NCI-H524 (cell line): ENCODE results near the gene TMEM100.

ENCODE experiments used
- DNase-seq, 2 experiments: peaks; one replicate each; lab custom pipeline; 2025; lab: John Stamatoyannopoulos, UW

TMEM100 gene

GRCh38 chr17:55717898-55718735, 4.5 kb downstream of the TMEM100 start:
- DNase-seq: peak; percentile 74 to 81

DNA sequence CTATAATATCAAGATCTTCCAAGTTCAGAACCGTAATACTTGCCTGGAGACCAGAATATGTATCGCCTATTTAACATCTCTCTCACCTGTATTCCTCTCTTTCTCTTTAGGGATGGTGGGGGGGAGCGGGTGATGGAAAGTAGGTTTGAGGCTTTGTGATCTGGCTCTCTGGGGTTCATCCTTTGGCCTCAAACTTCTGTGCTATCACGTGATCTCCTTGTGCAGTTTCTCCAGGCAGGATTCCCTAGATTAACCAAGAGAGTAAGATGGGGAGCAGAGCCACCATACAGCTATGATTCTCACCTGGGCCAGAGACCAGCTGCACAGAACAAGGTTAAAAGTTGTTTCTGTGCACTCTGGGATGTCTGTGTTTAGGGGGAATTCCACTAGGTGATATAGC, 5.2 kb downstream of the TMEM100 start:
- no peak for DNase-seq

- no peak for DNase-seq
Observed at GRCh38 chr17:55710829-55711496, 11.7 kb downstream of the TMEM100 start.

GRCh38 chr17:55710410-55710809, 12.3 kb downstream of the TMEM100 start:
- DNase-seq: peak in 1 of 2 experiments; percentile 64

DNA sequence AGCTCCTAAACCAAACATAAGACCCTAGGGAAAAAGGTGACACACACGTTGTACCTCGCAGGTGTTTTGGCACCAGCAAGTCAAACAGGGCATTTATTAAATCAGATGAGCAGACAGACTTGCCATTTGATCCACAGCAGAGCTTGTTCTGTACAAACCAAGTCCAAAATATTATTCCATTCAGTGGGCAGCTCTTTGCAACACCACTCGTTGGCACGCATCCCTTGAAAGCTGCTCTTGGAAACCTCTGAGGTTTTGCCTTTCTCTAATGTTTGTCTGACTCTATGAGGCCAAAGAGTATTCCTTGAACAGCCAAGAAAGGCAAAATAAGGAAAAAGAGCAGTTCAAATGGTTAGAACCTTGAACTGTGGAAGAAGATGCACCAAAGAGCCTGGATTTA, 12.7 kb downstream of the TMEM100 start:
- no peak for DNase-seq

- no peak for DNase-seq
Observed at GRCh38 chr17:55709440-55709839, 13.2 kb downstream of the TMEM100 start.

DNA sequence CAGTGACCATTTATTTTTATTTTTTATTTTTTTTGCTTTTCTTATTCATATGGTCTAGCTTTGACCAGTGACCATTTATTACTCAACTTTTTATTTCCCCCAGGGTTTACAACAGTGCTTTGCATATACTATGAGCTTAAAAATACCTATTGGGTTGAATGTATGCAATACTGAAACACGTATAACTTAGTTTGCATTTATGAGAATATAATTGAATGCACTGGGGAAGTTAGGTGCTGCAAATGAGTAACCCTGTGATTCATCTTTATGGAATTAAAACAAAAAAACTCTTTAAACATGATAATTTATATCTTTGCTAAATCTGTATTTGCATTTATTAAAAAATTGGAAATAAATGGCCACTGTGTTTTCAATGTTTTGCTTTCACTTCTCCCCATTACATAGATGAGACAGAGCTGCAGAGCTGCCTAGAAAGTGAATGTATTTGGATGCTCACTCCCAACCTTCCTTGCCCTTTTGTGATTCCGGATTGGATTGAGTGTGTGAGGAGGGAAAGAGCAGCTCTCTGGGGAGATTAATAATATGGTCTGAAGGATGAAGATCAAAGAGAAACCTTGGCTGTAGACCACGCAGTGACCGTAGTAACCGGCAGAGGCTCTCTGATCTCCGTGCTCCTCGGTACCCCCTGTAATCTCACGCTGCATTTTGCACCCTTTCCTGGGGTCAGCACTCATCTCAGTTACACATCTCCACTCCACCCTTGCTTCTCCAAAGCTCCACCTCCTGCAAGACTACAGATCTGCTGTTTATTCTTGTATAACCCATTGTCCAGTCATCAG, 14.3 kb downstream of the TMEM100 start:
- no peak for DNase-seq

- DNase-seq: no peak
Observed at GRCh38 chr17:55706808-55707773, 15.6 kb downstream of the TMEM100 start.

DNA sequence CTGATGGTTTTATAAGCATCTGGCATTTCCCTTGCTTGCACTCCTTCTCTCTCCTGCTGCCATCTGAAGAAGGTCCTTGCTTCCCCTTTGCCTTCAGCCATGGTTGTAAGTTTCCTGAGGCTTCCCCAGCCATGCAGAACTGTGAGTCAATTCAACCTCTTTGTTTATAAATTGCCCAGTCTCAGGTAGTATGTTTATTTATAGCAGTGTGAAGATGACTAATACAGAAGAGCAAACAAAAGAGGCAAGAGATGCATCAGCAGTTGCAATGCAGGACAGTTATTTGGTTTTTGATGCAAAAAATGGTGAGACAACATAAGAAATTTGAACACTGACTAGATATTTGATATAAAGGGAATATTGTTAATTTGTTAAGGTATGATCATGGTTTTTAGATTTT, 16.8 kb downstream of the TMEM100 start:
- no peak for DNase-seq

- no peak for DNase-seq
Observed at GRCh38 chr17:55704401-55704800, 18.3 kb downstream of the TMEM100 start.

DNA sequence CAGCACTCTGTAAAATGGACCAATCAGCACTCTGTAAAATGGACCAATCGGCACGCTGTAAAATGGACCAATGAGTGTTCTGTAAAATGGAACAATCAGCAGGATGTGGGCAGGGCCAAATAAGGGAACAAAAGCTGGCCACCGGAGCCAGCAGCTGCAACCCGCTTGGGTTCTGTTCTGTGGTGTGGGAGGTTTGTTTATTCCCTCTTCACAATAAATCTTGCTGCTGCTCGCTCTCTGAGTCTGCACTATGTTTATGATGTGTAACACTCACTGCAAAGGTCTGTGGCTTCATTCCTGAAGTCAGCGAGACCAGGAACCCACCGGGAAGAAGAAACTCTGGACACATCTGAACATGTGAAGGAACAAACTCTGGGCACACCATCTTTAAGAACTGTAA, 20.5 kb downstream of the TMEM100 start:
- no peak for DNase-seq

GRCh38 chr17:55699181-55699860, 23.3 kb downstream of the TMEM100 start:
- peak in 1 of 2 experiments; percentile 5 for DNase-seq

GRCh38 chr17:55694286-55694910, 28.3 kb downstream of the TMEM100 start:
- no peak for DNase-seq

GRCh38 chr17:55693254-55694216, 29.1 kb downstream of the TMEM100 start:
- DNase-seq: no peak

- no peak for DNase-seq
Observed at GRCh38 chr17:55692276-55692675, 30.4 kb downstream of the TMEM100 start.

GRCh38 chr17:55691666-55692065, 31.0 kb downstream of the TMEM100 start:
- no peak for DNase-seq

GRCh38 chr17:55690105-55690508, 32.6 kb downstream of the TMEM100 start:
- DNase-seq: peak in 1 of 2 experiments; percentile 29

DNA sequence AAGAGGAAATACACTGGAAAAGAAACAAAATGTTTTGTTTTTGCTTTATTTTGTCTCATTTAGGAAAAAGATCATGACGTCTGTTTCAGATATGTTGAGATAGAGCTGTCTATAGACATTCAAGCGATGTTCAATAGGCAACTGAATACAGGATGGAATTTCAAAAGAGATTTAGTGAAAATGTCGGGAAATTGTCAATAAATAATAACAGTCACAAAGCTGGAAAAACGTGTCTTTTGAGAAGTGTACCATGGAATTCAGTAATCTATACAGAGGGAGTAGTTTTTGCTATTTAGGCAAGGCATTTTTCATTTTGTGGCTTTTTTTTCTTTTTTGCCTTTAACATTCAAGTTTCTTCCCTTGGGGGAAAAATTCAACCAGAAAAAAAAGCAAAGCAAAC, 33.0 kb downstream of the TMEM100 start:
- no peak for DNase-seq

DNA sequence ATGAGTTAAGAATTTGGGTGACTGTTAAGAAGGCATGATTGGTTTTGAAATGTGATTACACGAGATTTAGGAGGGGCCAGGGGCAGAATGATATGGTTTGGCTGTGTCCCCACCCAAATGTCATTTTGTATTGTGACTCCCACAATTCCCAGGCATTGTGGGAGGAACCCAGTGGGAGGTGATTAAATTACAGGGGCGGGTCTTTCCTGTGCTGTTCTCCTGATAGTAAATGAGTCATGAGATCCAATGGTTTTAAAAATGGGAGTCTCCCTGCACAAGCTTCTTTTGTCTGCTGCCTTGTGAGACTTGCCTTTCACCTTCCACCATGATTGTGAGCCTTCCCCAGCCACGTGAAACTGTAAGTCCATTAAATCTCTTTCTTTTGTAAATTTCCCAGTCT, 34.6 kb downstream of the TMEM100 start:
- no peak for DNase-seq
